K562 (cell line): ENCODE measurements around the gene MYO18A. TPM values are rescaled to one million over a fixed set of nuclear protein-coding genes. Genes with fewer than 3 reads are reported as not detected.

Source experiments
- ETS2 ChIP-seq: IDR thresholded peaks from 2 replicates; pipeline ENCODE4 v1.6.1; 2016; ENCODE audit warnings: borderline replicate concordance, missing genetic modification characterization, mild to moderate bottlenecking, moderate library complexity, missing compliant biosample characterization; ENCODE audit not compliant: poor library complexity, severe bottlenecking
- PHTF2 ChIP-seq: fragments of 250-450 bp; sonication (Bioruptor Pico); IDR thresholded peaks from 2 replicates; pipeline ENCODE4 v1.5.0; 2021; ENCODE audit warnings: mild to moderate bottlenecking
- PRPF4 ChIP-seq: fragments of 200-400 bp; formaldehyde crosslinking; IDR thresholded peaks from one replicate; pipeline ENCODE4 v1.6.1; 2017; ENCODE audit warnings: low read length, low read depth, mild to moderate bottlenecking; ENCODE audit not compliant: insufficient read depth, poor library complexity, severe bottlenecking
- TAF15 ChIP-seq: fragments of 200-400 bp; formaldehyde crosslinking; IDR thresholded peaks from 2 replicates; pipeline ENCODE4 v1.6.1; 2017; ENCODE audit warnings: mild to moderate bottlenecking, low read depth, low read length, moderate library complexity
- TEAD1 ChIP-seq, 2 experiments: fragments of 450-650 bp in 1 of 2; sonication (generic) in 1 of 2; formaldehyde crosslinking; IDR thresholded peaks; 2 replicates each; pipeline versions ENCODE4 v1.4.0 to v1.8.0; 2020 to 2022; ENCODE audit warnings: mild to moderate bottlenecking in 2 of 2, missing genetic modification reagents in 1 of 2
- ZNF146 ChIP-seq: IDR thresholded peaks from one replicate; pipeline ENCODE4 v1.6.1; 2018; ENCODE audit warnings: missing compliant biosample characterization; ENCODE audit not compliant: unreplicated experiment
- ZNF23 ChIP-seq: fragments of 250-450 bp; sonication (Bioruptor Pico); IDR thresholded peaks from 2 replicates; pipeline ENCODE4 v1.4.0; 2020; ENCODE audit warnings: mild to moderate bottlenecking
- ZNF717 ChIP-seq: fragments of 250-450 bp; sonication (Bioruptor Pico); IDR thresholded peaks from 2 replicates; pipeline ENCODE4 v1.5.0; 2021
- polyA plus RNA-seq, 8 experiments: library from polyadenylated mRNA; depleted of rRNA in 4 of 8; stranded (reverse) in 5 of 8; unstranded in 3 of 8; fragments of >200 nt; fragmentation: Nextera tagmentation in 2 of 8; fragmentation: Illumina TruSeq in 1 of 8; extraction: Ambion mirVana in 2 of 8; extraction: Trizol in 1 of 8; gene quantifications; 2 replicates each; pipeline versions ENCODE4 v1.2.1 to v1.2.3, GENCODE V29; 2011 to 2014; ENCODE audit warnings: inconsistent platforms in 1 of 8, missing spikeins in 1 of 8
- total RNA-seq, 7 experiments: library from RNA; depleted of rRNA in 6 of 7; stranded (reverse); fragments of >200 nt in 6 of 7; fragmentation: Illumina TruSeq in 2 of 7; extraction: Trizol in 2 of 7; gene quantifications; 2 replicates each; pipeline versions ENCODE4 v1.2.1 to v1.2.3, GENCODE V29; 2011 to 2021; ENCODE audit warnings: low replicate concordance in 1 of 7
- TF ChIP-seq, protein P1 (sequence below): fragments of 200-600 bp; sonication (generic); IDR thresholded peaks from one replicate; pipeline ENCODE4 v1.6.1; 2012; ENCODE audit warnings: mild to moderate bottlenecking, low read depth, low read length, inconsistent platforms

Gene MYO18A
- total and polyA plus RNA-seq, 9 of the 15 experiments (the other 6 are each of a cell fraction or from before 2014, with no cell fraction given): 2.5 to 65.4 (median 17.1) TPM

DNA sequence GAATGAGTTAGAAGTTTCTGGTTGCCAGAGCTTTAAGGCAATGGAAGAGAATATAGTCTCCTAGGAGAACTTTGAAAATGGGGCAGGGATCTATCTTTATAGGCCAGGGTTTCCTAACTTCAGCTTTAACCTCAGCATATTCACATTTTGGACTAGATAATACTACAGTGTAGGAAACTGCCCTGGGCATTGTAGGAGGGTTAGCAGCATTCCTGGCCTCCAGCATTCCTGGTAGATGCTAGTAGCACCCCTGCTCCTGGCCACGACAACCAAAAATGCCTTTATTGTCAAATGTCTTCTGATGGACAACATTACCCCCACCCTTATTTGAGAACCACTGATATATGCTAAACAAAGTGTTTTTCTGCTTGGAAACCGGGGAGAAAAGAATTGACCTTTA, 27.8 kb upstream of the MYO18A start (continued):
- TF ChIP-seq, protein P1, sequence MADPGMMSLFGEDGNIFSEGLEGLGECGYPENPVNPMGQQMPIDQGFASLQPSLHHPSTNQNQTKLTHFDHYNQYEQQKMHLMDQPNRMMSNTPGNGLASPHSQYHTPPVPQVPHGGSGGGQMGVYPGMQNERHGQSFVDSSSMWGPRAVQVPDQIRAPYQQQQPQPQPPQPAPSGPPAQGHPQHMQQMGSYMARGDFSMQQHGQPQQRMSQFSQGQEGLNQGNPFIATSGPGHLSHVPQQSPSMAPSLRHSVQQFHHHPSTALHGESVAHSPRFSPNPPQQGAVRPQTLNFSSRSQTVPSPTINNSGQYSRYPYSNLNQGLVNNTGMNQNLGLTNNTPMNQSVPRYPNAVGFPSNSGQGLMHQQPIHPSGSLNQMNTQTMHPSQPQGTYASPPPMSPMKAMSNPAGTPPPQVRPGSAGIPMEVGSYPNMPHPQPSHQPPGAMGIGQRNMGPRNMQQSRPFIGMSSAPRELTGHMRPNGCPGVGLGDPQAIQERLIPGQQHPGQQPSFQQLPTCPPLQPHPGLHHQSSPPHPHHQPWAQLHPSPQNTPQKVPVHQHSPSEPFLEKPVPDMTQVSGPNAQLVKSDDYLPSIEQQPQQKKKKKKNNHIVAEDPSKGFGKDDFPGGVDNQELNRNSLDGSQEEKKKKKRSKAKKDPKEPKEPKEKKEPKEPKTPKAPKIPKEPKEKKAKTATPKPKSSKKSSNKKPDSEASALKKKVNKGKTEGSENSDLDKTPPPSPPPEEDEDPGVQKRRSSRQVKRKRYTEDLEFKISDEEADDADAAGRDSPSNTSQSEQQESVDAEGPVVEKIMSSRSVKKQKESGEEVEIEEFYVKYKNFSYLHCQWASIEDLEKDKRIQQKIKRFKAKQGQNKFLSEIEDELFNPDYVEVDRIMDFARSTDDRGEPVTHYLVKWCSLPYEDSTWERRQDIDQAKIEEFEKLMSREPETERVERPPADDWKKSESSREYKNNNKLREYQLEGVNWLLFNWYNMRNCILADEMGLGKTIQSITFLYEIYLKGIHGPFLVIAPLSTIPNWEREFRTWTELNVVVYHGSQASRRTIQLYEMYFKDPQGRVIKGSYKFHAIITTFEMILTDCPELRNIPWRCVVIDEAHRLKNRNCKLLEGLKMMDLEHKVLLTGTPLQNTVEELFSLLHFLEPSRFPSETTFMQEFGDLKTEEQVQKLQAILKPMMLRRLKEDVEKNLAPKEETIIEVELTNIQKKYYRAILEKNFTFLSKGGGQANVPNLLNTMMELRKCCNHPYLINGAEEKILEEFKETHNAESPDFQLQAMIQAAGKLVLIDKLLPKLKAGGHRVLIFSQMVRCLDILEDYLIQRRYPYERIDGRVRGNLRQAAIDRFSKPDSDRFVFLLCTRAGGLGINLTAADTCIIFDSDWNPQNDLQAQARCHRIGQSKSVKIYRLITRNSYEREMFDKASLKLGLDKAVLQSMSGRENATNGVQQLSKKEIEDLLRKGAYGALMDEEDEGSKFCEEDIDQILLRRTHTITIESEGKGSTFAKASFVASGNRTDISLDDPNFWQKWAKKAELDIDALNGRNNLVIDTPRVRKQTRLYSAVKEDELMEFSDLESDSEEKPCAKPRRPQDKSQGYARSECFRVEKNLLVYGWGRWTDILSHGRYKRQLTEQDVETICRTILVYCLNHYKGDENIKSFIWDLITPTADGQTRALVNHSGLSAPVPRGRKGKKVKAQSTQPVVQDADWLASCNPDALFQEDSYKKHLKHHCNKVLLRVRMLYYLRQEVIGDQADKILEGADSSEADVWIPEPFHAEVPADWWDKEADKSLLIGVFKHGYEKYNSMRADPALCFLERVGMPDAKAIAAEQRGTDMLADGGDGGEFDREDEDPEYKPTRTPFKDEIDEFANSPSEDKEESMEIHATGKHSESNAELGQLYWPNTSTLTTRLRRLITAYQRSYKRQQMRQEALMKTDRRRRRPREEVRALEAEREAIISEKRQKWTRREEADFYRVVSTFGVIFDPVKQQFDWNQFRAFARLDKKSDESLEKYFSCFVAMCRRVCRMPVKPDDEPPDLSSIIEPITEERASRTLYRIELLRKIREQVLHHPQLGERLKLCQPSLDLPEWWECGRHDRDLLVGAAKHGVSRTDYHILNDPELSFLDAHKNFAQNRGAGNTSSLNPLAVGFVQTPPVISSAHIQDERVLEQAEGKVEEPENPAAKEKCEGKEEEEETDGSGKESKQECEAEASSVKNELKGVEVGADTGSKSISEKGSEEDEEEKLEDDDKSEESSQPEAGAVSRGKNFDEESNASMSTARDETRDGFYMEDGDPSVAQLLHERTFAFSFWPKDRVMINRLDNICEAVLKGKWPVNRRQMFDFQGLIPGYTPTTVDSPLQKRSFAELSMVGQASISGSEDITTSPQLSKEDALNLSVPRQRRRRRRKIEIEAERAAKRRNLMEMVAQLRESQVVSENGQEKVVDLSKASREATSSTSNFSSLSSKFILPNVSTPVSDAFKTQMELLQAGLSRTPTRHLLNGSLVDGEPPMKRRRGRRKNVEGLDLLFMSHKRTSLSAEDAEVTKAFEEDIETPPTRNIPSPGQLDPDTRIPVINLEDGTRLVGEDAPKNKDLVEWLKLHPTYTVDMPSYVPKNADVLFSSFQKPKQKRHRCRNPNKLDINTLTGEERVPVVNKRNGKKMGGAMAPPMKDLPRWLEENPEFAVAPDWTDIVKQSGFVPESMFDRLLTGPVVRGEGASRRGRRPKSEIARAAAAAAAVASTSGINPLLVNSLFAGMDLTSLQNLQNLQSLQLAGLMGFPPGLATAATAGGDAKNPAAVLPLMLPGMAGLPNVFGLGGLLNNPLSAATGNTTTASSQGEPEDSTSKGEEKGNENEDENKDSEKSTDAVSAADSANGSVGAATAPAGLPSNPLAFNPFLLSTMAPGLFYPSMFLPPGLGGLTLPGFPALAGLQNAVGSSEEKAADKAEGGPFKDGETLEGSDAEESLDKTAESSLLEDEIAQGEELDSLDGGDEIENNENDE: no peak
- no peak for TF ChIP-seq ETS2 (tag)
- no peak for TF ChIP-seq TAF15
- TF ChIP-seq PHTF2 (CRISPR knock-in tag): no peak
- TF ChIP-seq ZNF23 (CRISPR knock-in tag): no peak
- no peak for TF ChIP-seq ZNF146 (CRISPR knock-in tag)
- no peak for TF ChIP-seq ZNF717
- TF ChIP-seq PRPF4: no peak
- no peak for TF ChIP-seq TEAD1 (CRISPR knock-in tag; IDR thresholded peaks at IDR 0.05)
